HT-29 (cell line): ENCODE results near the gene ACO2. TPM values are rescaled to one million over a fixed set of nuclear protein-coding genes. Genes with fewer than 3 reads are reported as not detected.

Source experiments
- DNase-seq: peaks from one replicate; pipeline ENCODE4 v3.0.0-alpha.2; 2015; ENCODE audit warnings: low spot score
- total RNA-seq: library from RNA; depleted of rRNA; stranded (reverse); fragments of >200 nt; shearing (Covaris generic); gene quantifications from 2 replicates; pipeline ENCODE4 v1.2.3, GENCODE V29; 2014

The ACO2 gene
- total RNA-seq, 1 experiment from 2014 or later: 52.1 TPM

DNA sequence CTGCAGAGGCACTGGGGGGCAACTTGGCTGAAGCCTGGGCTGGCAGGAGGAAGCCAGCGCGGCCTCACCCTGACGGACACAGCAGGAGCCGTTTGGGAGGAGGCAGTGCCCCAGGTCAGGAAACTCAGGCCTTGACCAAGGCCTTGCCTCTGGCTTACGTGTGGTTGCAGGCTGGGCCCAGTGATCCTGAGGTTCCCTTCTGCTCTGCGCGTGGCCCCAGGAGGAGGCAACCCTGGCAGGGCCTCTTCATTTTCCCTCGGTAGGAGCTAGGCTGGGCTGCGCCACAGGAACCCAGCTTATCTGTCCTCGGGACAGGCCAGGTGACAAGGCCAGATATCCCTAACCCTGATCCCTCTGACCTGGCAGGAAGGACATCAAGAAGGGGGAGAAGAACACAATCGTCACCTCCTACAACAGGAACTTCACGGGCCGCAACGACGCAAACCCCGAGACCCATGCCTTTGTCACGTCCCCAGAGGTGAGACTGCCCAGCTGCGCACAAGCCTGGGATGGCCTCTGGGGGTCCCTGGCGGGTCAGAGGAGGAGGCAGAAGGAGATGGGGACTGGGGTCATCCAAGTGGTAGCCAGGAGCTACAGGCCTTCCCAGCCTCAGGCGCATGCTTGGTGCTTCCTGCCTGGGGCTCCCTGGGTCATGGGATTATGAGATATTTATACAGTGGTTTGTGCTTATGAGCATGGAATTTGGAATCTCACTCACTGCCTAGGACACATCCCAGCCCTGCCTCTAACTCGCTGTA is 54.7 kb downstream of the ACO2 start:
- DNase-seq: no peak

GRCh38 chr22:41524251-41524661 is 55.3 kb downstream of the ACO2 start:
- no peak for DNase-seq

DNA sequence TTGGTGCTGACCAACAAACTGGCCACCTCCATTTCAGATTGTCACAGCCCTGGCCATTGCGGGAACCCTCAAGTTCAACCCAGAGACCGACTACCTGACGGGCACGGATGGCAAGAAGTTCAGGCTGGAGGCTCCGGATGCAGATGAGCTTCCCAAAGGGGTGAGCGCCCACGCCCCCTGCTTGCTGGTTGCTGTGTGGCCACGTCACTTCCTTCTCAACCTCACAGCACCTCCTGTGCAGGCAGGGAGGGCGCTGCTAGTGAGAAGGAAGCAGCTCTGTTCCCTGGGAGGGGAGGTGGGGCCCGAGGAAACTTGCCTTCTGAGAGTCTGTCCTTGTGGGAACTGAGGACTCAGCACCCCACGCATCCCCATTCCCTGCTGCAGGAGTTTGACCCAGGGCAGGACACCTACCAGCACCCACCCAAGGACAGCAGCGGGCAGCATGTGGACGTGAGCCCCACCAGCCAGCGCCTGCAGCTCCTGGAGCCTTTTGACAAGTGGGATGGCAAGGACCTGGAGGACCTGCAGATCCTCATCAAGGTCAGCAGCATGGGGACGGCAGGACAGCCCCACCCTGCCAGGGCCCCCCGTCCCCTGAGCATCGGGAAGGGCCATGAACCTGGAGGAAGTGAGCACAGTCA is 56.0 kb downstream of the ACO2 start:
- DNase-seq: no peak

DNA sequence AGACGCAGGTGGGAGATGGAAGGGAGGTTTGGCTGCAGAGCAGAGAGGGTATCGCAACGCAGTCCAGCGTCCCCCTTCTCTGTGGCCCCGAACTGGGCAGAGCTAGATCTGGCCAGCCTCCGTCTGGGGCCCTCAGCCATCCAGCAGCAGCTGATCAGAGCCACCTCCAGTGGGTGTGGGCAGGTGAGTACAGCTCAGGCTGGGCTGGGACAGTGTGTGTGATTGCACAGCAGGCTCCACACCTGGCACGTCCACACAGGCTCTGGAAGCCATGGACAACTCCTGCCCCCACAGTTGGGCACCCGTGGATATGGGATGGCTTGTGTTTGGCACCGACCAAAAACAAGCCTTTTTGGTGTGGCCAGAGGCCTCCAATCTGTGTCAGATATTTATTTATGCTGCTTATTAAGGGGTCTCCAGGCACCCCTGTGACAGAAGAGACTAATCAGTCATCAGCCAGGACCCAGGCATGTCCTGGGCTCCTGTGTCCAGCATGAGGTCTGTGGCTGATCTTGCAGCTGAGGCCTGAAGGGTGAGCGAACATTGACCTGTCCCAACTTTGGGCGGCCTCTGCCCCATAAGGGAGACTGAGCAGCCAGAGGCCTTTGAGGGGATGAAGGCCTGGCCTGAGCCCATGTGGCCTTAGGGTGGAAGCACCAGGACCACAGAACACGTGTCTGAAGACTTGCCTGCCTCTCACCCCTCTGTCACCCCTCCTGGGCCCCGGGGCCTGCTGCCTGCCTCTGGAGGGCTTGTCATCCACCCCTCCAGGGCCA is 56.7 kb downstream of the ACO2 start:
- DNase-seq: no peak

- no peak for DNase-seq
Observed at GRCh38 chr22:41526226-41526829, 57.4 kb downstream of the ACO2 start.

GRCh38 chr22:41526830-41527799 is 58.2 kb downstream of the ACO2 start:
- peak; percentile 29 for DNase-seq

GRCh38 chr22:41528132-41528766 is 59.3 kb downstream of the ACO2 start:
- no peak for DNase-seq

GRCh38 chr22:41528938-41529561 is 60.1 kb downstream of the ACO2 start:
- DNase-seq: no peak

DNA sequence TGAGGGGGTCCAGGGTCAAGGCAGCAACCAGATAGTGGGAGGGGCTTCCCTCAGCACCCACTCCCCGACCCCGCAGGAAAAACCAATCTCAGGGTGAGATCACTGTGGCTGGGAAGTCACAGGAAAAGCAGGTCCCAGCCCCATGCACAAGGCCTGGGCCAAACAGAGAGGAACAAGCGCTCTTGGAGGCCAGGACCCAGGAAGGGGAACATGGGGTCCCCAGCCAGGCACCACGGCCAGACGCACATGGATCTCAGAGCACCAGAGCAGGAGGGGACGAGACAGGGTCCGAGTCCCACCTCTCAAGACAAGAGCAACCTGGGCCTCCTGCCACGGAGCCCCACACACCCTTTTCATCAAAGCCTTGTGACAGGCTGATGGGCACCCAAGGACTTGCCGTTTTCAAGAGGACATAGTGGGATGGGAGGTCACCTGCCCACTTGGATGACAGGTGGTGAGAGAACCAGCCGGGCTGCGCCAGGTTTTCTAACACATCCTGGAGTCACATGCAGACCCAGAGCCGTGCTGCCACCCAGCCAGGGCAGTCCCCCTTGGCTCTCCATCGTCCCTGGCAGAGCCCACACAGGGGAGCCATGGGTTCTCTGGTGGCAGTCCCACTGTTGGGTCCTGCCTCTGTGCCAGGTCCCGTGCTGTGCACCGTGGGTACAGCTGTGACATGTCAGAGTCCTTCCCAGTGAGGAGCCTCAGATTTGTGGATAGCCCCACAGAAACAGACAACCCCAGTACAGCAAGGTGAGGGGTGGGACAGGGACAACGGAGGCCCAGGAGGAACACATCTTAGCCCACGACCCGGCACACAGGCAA is 62.2 kb downstream of the ACO2 start:
- no peak for DNase-seq

DNA sequence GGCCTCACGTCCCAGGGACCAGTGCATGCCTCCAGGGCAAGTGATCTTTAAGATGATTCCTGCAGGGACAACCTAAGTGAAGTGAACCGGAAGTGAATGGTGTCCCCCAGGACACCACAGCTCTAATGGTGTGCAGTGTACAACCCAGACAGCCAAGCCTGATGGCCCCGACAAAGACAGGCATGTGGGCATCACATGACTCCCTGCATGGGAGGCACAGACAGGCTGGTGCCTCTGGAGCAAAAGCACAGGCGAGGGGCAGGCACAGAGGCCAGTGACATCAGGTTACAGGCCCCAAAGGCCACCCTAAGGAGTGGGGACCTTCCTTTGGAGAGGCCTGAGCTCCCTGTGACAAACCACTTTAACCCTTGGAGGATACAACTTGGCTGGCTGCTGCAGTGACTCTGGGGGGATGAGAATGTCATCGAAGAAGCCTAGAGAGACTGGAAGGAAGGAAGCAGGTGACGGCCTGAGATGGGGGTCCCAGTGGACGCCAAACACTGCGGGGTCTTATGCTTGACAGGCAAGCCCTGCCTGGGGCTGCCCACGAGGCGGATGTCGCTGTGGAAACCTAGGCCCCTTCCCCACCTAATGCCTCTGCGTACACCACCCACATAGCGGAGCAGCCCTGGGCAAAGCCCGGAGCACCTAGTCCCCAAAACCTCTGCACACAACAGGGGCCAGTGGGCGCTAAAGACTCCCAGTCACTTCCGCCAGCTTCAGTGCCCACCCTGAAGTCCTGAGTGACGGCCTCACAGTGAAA is 63.0 kb downstream of the ACO2 start:
- DNase-seq: no peak

- DNase-seq: peak; percentile 55
Observed at GRCh38 chr22:41532908-41533825, 64.2 kb downstream of the ACO2 start.

DNA sequence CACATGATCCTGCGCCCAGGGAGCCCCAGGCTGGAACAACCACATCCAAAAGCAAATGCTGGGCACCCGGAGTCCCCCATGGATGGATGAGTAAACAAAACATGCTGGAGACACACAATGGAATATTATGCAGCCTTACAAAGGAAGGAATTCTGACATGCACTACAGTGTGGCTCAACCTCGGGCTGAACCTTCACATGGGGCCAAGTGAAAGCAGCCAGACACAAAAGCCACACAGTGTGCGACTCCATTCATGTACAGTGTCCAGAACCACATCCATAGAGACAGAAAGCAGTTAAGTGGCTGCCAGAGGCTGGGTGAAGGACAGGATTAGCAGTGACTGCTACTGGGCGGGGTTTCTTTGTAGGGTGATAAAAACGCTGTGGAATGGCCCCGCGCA is 65.3 kb downstream of the ACO2 start:
- DNase-seq: no peak

- DNase-seq: no peak
Observed at GRCh38 chr22:41535244-41535643, 66.3 kb downstream of the ACO2 start.

- no peak for DNase-seq
Observed at GRCh38 chr22:41537203-41537602, 68.3 kb downstream of the ACO2 start.

GRCh38 chr22:41538583-41538982 is 69.7 kb downstream of the ACO2 start:
- DNase-seq: no peak

DNA sequence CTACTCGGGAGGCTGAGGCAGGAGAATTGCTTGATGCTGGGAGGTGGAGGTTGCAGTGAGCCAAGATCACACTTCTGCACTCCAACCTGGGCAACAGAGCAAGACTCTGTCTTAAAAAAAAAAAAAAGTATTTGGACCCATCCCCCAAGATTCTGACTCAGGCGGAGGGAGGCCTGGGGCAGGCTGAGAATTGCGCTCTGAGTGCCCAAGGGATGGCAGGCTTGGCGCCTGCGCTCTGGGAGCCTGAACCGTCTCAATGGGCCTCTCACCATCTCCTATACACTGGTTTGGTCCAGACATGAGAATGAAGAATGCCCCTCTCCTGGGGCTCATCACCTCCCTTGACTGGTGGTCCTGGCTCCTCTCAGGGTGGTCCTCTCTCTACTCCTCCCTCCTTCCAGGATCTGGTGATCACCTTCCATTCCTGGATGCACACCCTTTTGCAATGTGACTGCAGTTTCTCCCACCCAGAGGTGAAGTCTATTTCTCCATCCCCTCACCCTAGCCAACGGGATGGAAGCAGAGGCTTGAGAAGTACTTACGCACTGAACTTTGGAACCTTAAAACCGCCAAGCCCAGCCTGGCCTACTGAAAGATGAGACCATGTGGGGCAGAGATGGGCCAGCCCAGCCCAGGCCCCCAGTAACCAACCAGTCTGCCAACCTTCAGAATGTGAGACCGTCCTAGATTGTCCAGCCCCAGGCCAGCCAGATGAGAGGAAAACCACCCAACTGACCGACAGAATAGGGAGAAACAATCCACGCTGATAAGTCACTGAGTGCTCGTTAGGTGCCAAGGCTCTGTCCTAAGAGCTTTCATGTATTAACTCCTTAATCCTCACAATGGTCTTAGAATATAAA is 70.5 kb downstream of the ACO2 start:
- no peak for DNase-seq
